Cardiac fibroblast (primary cell): ENCODE measurements around the gene ZBTB25.
A peak's percentile ranks its signal among the peaks of the same experiment; 100 is the strongest.

Source experiments
- DNase-seq, 2 donors: peaks; one replicate each; pipeline versions ENCODE4 v3.0.0 to v3.0.0-alpha.2; 2010; ENCODE audit warnings: low read depth in 2 of 2
- H3K4me3 ChIP-seq, 2 donors: replicated peaks in 1 of 2; 1 replicate in 1 of 2; 2 replicates in 1 of 2; pipeline ENCODE4 v1.5.1; 2011; ENCODE audit warnings: low read depth in 2 of 2, low read length in 2 of 2, mild to moderate bottlenecking in 2 of 2, moderate library complexity in 1 of 2
- TF ChIP-seq, protein P1 (sequence below): IDR thresholded peaks from one replicate; pipeline ENCODE4 v1.5.1; 2011; ENCODE audit warnings: low read depth, mild to moderate bottlenecking, low read length, inconsistent platforms

Gene ZBTB25

DNA sequence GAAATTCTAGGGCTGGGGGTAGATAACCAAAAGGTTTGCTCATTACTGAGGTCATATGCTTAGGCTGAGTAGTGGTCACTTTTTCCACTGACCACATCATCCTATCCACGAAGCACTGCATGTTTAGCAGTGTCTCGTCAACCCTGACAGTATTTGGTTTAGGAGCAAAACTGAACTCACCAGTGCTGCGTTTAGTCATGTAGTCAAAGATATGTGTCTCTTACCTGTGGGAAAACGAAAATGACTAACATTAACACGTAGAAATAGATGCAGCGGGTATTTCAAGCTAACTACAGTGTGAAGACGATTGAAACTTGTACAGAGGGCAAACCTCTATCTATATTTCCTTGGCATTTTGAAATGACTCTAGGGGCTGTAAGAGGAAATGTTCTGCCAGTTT lies 80.9 kb downstream of the ZBTB25 start:
- DNase-seq: no peak
- H3K4me3 ChIP-seq: no peak overlapping the region
- TF ChIP-seq, protein P1, sequence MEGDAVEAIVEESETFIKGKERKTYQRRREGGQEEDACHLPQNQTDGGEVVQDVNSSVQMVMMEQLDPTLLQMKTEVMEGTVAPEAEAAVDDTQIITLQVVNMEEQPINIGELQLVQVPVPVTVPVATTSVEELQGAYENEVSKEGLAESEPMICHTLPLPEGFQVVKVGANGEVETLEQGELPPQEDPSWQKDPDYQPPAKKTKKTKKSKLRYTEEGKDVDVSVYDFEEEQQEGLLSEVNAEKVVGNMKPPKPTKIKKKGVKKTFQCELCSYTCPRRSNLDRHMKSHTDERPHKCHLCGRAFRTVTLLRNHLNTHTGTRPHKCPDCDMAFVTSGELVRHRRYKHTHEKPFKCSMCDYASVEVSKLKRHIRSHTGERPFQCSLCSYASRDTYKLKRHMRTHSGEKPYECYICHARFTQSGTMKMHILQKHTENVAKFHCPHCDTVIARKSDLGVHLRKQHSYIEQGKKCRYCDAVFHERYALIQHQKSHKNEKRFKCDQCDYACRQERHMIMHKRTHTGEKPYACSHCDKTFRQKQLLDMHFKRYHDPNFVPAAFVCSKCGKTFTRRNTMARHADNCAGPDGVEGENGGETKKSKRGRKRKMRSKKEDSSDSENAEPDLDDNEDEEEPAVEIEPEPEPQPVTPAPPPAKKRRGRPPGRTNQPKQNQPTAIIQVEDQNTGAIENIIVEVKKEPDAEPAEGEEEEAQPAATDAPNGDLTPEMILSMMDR: no peak

DNA sequence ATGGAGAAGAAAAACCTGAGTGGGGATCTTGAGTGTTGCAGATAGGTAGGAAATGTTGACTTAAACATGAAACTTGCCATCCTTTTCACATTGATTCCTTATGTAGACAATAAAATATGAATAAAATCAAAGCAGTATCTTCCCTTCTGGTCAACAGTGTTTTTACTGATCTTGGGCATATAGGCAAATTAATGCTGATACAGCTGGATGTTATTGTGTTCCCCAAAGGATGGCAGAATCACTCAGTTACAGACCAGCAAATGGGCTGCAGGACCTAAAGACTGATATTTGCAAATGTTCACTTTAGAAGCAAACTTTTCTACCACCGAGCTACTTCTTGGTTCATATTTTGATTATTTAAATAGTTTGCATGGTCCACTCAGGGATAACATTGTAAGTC lies 81.6 kb downstream of the ZBTB25 start:
- TF ChIP-seq, protein P1: no peak
- no peak for DNase-seq
- no peak overlapping the region for H3K4me3 ChIP-seq

DNA sequence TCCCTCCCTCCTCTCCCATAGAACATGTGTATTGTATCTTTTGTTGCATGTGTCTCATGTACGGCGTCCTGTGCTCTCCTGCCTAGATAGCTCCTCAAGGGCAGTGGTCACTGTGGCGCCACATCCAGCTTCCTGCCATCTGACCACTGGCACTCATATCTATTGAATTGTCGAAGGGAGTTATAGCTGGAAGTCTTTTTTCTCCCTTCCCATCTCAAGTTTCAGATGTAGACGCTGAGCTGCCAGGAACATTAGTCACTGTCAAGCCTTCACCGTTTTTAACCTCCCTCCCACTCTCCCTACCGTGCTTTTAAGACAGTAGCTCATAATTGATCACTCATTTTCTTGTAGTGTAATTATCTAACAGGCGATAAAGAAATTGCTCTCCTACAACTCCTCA lies 82.5 kb downstream of the ZBTB25 start:
- DNase-seq: peak; percentile 77 to 81
- TF ChIP-seq, protein P1: no peak
- no peak overlapping the region for H3K4me3 ChIP-seq

DNA sequence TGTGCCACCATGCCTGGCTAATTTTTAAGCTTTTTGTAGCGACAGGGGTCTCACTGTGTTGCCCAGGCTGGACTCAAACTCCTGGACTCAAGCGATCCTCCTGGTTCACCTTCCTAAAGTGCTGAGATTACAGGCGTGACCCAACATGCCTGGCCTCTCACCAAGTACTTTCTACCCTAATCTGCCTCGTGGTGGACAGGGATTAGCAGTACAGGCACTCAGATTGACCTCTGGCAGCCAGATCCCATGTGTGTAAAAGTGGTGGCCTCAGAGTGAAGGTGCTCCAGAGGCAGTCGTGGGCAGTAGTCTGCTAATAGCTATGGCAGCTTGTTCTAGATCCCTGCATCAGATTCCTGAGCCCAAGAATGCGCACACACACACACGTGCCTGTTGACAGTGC lies 84.6 kb downstream of the ZBTB25 start:
- no peak overlapping the region for H3K4me3 ChIP-seq
- DNase-seq: no peak
- TF ChIP-seq, protein P1: no peak

DNA sequence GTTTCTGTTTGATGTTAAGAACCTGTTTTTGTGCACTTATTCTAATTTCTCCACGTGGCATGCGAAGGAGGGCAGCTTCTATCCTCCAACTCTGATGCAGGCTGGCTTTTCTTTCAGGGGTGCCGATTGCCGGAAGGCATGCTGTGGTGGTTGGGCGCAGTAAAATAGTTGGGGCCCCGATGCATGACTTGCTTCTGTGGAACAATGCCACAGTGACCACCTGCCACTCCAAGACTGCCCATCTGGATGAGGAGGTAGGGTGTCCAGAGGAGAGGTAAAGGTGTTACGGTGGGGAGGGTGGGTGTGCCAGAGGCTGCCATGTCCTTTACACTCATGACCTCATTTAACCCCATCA lies 85.9 kb downstream of the ZBTB25 start:
- H3K4me3 ChIP-seq: no peak overlapping the region
- TF ChIP-seq, protein P1: no peak
- no peak for DNase-seq

DNA sequence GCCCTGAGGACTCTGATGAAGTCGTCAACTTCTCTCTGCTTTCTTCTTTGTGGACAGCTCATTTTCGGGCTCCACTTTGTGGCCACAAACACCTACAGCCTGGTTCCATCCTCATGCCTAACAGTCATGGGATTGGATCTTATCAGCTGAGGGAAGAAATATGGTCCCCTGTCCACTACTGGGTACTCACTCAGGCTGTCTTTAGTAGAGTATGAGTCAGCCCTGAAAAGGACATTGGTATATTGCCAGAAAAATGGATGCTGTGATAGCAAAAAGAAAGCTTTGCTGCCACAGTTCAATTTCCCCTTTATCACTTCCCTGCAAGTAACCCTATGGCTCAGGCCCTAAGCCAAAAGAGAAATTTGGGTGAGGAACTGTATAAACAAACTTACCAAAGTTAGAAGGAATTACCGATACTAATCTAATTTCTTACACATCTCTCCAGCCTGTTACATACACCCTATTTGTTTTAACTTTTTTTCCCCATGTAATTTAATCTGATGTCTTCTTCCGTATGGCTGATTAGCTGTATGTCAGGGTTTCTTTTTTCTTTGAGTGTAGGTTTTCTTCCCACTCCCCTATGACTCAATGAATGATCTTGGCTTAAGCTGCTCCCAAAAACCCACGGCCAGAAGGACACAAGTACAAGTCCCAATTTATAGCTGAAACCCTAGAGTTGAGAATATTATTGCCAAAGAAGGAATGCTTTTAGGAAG lies 86.4 kb downstream of the ZBTB25 start:
- peak; percentile 41 for DNase-seq

More for the DNA sequence above, 86.4 kb downstream of the ZBTB25 start:
- TF ChIP-seq, protein P1: no peak
- no peak overlapping the region for H3K4me3 ChIP-seq
